ENCODE data around the gene GADD45B.
"Not testable (repeated sequence)": the region's sequence is repeated elsewhere in the genome, so short reads cannot be mapped to it uniquely, and the experiment has no call there.

Gene GADD45B

GRCh38 chr19:2484178-2484937, 8.4 kb downstream of the GADD45B start:
- intact Hi-C loops (cut with DNase I) = no loop called here
- no peak for DNase-seq

- intact Hi-C loops (cut with DNase I) = no loop called here
Measured at GRCh38 chr19:2485428-2485827, 9.5 kb downstream of the GADD45B start.

GRCh38 chr19:2487090-2487489, 11.2 kb downstream of the GADD45B start:
- DNase-seq = no peak
- intact Hi-C loops (cut with DNase I) = no loop called here

More at GRCh38 chr19:2485428-2485827, 9.5 kb downstream of the GADD45B start:
- no peak for DNase-seq

GRCh38 chr19:2487842-2488241, 11.9 kb downstream of the GADD45B start:
- no peak for DNase-seq
- intact Hi-C loops (cut with DNase I) = no loop called here

GRCh38 chr19:2488405-2488941, 12.5 kb downstream of the GADD45B start:
- no peak for DNase-seq
- intact Hi-C loops (cut with DNase I) = no loop called here

GRCh38 chr19:2488942-2489731, 13.2 kb downstream of the GADD45B start:
- peak in 6 of 10 donors; percentile 19 to 92 (median 70) for DNase-seq
- intact Hi-C loops (cut with DNase I) = no loop called here

GRCh38 chr19:2490659-2491058, 14.7 kb downstream of the GADD45B start:
- intact Hi-C loops (cut with DNase I) = no loop called here
- no peak for DNase-seq

- intact Hi-C loops (cut with DNase I) = no loop called here
Measured at GRCh38 chr19:2491130-2491801, 15.3 kb downstream of the GADD45B start.

GRCh38 chr19:2492870-2493269, 16.9 kb downstream of the GADD45B start:
- intact Hi-C loops (cut with DNase I) = no loop called here
- peak in 1 of 10 donors; percentile 59 for DNase-seq

More at GRCh38 chr19:2491130-2491801, 15.3 kb downstream of the GADD45B start:
- peak in 1 of 10 donors; percentile 55 for DNase-seq

GRCh38 chr19:2493448-2493847, 17.5 kb downstream of the GADD45B start:
- intact Hi-C loops (cut with DNase I) = not testable (repeated sequence)
- peak in 1 of 10 donors; percentile 63 for DNase-seq

- intact Hi-C loops (cut with DNase I) = no loop called here
- peak in 6 of 10 donors; percentile 20 to 88 (median 42) for DNase-seq
Measured at GRCh38 chr19:2494084-2494446, 18.1 kb downstream of the GADD45B start.

GRCh38 chr19:2494447-2495129, 18.7 kb downstream of the GADD45B start:
- intact Hi-C loops (cut with DNase I) = no loop called here
- DNase-seq = peak in 9 of 10 donors; percentile 41 to 94 (median 70)

GRCh38 chr19:2495130-2495641, 19.3 kb downstream of the GADD45B start:
- intact Hi-C loops (cut with DNase I) = no loop called here
- peak in 1 of 10 donors; percentile 34 for DNase-seq

GRCh38 chr19:2495651-2496316, 19.9 kb downstream of the GADD45B start:
- DNase-seq = no peak
- intact Hi-C loops (cut with DNase I) = no loop called here

GRCh38 chr19:2497186-2497585, 21.3 kb downstream of the GADD45B start:
- intact Hi-C loops (cut with DNase I) = no loop called here
- DNase-seq = no peak

- intact Hi-C loops (cut with DNase I) = loop anchor here (2.0 kb wide), 1 partner anchor 35 kb away; no protein-coding TSS in a partner anchor
- DNase-seq = peak in 1 of 10 donors; percentile 63
Measured at GRCh38 chr19:2500156-2500555, 24.2 kb downstream of the GADD45B start.

GRCh38 chr19:2500841-2501261, 24.9 kb downstream of the GADD45B start:
- intact Hi-C loops (cut with DNase I) = loop anchor here (2.0 kb wide), 1 partner anchor 34 kb away; no protein-coding TSS in a partner anchor
- no peak for DNase-seq

- intact Hi-C loops (cut with DNase I) = no loop called here
- no peak for DNase-seq
Measured at GRCh38 chr19:2503521-2504109, 27.7 kb downstream of the GADD45B start.

GRCh38 chr19:2506656-2507055, 30.7 kb downstream of the GADD45B start:
- DNase-seq; intact Hi-C loops (cut with DNase I): not testable (repeated sequence)

Data from posterior cingulate gyrus (tissue), 11 donors.